Dedifferentiated amniotic fluid mesenchymal stem cell (primary cell): ENCODE measurements around the gene TAOK1.

Experiments used
- DNase-seq: peaks from one replicate; pipeline ENCODE4 v3.0.0-alpha.2; 2016; ENCODE audit errors: extremely low spot score

The TAOK1 gene

DNA sequence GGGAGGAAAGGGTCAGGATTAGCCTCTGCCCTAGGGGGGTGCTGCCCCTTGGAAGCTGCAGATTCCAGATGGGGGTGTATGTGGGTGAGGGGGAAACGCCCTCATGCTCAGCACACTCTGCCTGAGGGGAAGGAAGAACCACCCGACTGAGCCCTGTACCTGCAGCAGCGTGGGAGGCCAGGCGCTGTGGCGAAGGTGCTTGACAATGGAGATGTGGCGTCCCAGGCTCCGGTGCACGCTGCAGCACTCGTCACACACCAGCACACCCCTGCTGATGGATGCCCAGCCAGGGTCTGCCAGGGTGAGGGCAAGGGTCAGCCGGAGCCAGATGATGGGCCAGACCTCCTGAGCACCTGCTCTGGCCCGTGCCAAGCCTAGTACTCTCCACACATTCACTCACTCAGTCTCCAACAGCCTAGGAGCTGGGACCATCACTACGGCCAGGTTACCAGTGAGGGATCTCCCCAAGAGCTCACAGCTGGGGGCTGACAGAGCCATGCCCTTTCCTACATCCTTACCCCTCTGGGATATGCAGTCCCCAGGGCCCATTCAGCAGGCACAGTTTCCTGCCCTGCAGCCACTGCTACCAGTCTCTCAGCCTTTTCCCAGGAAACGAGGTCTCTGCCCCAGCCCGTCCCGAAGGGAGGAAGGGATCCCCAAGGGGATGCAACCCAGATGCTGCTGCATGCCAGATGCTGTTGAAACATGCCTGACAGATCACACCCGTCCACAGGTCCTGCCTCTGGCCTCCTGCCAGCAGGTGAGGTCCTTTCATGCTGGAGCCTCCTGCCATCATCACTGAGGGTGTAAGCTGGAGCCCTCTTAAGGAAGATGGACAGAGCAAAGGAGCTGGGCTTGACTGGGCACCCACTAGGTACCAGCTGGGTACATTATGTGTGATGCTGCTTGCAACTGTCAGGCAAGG lies 193.4 kb downstream of the TAOK1 start:
- DNase-seq: no peak

- DNase-seq: no peak
Observed at GRCh38 chr17:29584452-29585079, 194.4 kb downstream of the TAOK1 start.

GRCh38 chr17:29585080-29585751 lies 195.1 kb downstream of the TAOK1 start:
- no peak for DNase-seq

DNA sequence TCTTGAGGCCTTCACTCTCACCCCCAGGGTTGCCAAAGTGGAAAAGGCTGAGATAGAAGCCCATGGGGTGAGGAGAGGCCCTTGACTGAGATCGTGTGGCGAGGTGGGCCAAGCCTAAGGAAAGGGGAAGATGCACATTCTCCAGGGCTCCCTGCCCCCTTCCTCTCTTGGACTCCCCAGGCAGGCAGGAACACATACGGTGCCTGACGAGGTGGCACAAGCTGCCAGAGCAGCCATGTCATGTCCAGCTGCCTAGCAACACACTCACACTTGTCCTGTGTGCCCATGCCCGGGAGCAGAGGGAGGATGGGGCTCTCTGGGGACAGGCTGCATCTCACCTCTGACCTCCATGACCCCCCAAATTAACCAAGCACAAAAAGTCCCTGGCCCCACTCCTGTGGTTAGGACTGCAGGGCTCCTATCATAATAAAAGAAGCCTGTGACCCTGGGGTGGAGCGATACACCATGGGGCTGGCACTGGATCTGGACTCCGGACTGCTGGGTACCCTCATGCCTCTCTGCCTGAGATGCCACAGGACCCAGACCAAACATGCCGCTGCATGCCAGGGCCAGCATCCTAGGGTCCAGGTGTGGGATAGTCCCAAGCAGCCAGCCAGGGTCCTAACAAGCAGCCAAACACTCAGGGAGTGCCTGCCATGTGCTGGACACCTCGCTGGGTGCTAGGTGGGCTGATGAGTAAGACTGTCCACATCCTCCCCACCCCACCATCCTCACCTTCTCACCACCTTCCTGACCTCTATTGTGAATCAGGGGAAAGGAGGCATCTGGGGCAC lies 196.7 kb downstream of the TAOK1 start:
- DNase-seq: no peak

DNA sequence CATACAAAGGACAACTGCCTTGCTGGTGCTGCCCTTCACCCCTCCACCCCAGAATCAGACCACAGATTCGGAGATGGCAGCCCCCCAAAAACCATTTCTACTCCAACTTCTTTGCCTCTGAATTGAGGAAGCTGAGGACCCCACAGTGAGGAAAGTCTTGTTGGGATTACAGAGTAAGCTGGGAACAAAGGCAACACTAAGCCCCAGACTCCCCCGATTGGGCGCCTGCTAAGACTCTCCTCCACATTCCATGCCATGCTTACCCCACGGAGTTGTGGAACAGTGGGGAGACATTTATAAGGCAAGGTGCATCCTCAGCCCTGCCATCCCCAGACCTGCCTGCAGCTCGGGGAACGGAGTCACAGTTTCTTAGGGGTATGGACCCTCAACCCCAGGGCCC lies 197.4 kb downstream of the TAOK1 start:
- DNase-seq: no peak

DNA sequence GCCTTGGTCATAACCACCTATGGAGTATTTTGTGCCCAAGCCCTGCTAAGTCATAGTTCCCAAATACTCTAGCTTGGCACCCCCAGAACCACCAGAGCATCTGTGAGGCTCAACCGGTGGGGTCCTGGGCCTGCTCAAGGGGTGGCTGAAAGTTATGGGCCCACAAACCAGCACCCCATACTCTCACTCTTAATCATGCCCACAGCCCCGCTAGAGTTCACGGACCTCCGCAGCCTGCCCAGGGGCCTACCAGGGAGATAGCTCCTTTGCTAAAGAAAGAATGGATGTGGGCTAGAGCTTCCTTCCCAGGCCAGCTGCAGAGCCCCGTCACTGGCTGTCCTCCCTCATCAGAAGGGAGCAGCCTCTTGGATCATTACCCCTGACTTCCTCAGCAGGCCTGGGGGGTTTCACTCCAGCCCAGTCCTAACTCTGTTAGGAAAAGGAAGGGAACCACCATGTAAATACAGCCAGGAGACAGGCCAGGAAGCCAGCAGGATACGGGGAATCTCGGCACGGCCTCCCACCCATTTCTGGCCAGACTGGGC lies 197.9 kb downstream of the TAOK1 start:
- DNase-seq: no peak

GRCh38 chr17:29588562-29589411 lies 198.6 kb downstream of the TAOK1 start:
- no peak for DNase-seq

- DNase-seq: peak; percentile 73
Observed at GRCh38 chr17:29589524-29590410, 199.6 kb downstream of the TAOK1 start, which contains the start of gene GIT1. Gene GIT1, minus strand, starts transcription at chr17:29589648. Its CDS starts 270 bp downstream, at chr17:29589378.

DNA sequence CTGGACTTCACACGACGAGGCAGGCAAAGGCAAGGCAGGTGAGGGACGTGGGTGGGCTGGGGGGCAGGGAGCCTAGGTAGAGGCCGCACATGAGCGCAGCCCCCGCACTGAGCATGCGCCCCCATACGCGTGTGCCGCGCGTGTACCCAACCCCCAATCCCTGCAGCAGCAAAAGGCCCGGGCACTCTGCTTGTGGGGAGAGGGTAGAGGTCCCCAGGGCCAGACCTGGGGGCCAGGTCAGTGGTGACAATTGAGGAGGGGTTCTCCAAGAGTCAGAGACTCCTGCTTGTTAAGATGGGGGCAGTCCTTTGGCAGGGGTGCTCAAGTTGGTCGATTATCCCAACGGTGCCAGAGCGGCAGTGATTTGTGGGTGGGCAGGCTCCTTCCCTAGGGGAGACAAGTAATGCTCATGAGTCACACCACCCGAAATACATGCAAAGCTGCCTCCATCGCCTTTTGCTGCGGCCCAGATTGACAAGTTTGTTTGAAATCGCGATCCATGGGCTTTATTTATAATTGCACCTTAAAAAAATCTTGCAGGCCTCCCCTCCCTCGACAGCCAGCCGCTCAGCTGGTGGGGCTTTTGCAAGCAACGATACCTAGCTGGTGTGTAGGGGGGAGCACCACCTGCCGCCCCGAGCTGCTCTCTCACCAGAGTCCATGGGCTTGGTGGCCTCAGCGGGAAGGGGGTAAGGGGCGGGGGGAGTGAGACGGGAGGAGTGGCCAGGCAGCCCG lies 200.4 kb downstream of the TAOK1 start:
- DNase-seq: no peak

GRCh38 chr17:29591146-29591736 lies 201.1 kb downstream of the TAOK1 start:
- DNase-seq: peak; percentile 41

DNA sequence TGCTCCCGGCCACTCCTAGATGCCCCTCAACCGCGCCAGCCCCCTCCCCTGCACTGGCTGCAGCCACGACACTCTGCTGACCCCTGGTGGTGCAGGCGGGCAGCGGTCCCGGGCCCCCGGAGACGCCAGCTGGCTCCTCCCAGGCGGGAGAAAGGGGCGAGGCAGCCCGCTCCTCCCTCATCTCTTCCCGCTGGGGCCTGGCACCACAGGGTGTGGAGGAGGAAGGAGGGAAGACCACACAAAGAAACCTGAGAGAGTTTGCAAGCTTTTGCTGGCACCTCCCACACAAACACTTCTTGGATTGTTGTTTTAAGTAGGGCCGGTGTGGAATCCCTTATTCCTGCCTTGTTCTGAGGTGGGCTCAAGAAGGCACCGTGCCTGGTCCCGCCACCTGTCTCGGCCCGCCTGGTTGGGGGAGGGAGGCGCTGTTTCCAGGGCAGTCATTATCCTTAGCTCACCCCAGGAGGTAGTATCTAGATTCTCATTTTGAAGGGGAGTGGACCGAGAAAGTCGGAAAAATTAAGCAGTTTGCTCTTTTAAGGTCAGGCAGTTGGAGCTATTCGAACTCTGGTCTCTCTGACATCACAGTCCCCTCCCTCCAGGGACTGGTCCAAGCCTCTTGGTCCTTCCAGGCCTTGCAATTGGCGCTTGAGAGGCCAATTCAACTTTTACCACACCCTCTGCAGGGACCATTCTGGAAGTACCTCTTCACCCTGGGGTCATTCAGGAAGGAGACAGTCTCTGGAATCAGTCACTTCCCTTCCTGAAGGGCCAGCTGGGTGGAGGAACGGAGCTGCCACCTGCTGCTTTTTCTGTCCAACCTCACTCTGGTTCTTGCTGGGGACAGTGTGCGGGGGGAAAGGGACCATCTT lies 201.8 kb downstream of the TAOK1 start:
- DNase-seq: peak; percentile 69

- DNase-seq: no peak
Observed at GRCh38 chr17:29592850-29593551, 202.8 kb downstream of the TAOK1 start, which contains the start of gene ANKRD13B. Gene ANKRD13B, plus strand, starts transcription at chr17:29593132. Its CDS starts 490 bp downstream, at chr17:29593622.

- no peak for DNase-seq
Observed at GRCh38 chr17:29593591-29594518, 203.7 kb downstream of the TAOK1 start.

DNA sequence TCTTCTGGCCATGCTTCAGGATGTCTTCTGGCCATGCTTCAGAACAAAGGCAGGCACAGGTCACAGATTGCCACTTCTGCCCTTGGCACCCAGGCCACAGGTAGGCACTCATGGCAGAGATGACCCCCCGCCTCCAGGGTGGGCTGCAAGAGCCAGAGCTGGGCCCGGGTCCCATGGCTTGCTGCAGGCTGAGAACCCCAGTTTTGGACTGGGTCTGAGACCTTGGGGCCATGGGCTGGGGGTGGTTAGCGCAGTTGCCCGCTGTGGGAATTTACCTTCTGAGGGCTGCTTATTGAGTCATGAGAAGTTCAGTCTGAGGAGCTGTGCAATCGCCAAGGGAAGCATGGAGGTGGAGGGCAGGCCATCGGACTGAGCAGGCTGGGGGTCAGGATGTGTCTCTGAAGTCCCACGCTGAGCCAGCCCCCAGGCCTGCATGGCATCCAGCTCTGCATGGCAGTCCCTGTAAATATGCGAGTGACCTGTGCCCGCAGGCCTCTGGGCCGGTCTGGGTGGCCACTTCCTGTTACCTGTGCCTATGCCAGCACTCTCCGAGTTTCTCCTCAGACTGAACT lies 204.4 kb downstream of the TAOK1 start:
- DNase-seq: no peak
